LNCaP clone FGC (cell line): Measurements from ENCODE around the gene RASA2.

Experiments used
- DNase-seq: peaks from one replicate; pipeline ENCODE4 v3.0.0-alpha.2; 2011; ENCODE audit warnings: low read depth
- H3K4me3 ChIP-seq: 2 replicates; pipeline ENCODE4 v1.5.1; 2011; ENCODE audit warnings: mild to moderate bottlenecking, low read depth, low read length, control low read depth
- CTCF ChIP-seq: IDR thresholded peaks from 2 replicates; pipeline ENCODE4 v1.5.1; 2012; ENCODE audit warnings: mild to moderate bottlenecking; ENCODE audit not compliant: control insufficient read depth, insufficient read depth; ENCODE audit errors: extremely low read depth

The RASA2 gene

GRCh38 chr3:141564241-141564640 lies 77.4 kb downstream of the RASA2 start:
- H3K4me3 ChIP-seq = no peak overlapping the region
- no peak for TF ChIP-seq CTCF
- no peak for DNase-seq

DNA sequence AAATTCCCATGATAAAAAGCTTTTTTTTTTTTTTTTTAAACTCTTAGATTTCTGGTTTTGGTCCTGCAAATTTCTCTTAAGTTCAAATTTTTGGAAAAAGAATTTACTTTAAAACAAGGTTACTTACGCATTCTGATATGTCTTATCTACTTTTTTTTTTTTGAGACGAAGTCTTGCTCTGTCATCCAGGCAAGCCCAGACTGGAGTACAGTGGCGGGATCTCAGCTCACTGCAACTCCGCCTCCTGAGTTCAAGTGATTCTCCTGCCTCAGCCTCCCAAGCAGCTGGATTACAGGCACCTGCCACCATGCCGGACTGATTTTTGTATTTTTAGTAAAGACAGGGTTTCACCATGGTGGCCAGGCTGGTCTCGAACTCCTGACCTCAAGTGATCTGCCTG lies 83.2 kb downstream of the RASA2 start:
- no peak for DNase-seq
- H3K4me3 ChIP-seq = no peak overlapping the region
- TF ChIP-seq CTCF = no peak

DNA sequence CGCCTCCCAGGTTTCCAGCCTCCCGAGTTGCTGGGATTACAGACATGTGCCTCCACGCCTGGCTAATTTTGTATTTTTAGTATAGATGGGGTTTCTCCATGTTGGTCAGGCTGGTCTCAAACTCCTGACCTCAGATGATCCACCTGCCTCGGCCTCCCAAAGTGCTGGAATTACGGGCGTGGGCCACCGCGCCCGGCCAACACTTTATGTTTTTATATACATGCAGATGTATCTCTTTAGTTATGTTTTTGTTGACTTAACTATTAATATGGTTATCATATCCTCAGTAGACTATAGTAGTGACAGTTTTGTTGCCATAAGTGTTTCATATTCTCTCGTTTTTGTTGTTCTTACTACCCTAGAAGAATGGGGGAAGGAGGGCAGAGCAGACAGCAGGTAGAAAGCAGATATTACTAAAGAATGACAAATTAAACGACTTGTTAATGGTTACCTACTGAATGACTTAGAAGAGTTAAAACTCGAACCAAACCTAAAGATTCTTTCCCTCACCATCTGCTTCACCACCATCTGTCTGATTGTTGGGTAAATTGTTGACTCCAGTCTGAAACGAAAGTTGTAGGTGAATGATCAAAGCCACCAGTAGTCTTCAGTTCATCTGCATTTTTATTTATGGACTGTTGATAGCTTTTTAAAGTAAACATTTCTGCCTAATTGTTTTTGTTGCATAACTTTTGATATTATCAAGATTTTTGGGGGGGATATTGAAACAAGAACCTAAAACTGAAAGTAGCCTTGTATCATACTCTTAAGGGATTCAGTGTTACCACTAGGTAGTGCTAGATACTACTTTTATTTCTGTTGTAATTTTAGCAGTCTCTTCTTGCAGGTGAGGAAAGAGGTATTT lies 89.3 kb downstream of the RASA2 start:
- no peak for DNase-seq

GRCh38 chr3:141576744-141577052 lies 89.9 kb downstream of the RASA2 start:
- no peak overlapping the region for H3K4me3 ChIP-seq
- no peak for TF ChIP-seq CTCF
- DNase-seq = no peak

More for the DNA sequence above, 89.3 kb downstream of the RASA2 start:
- no peak overlapping the region for H3K4me3 ChIP-seq
- TF ChIP-seq CTCF = peak; percentile 67

GRCh38 chr3:141578202-141578973 lies 91.6 kb downstream of the RASA2 start:
- no peak for DNase-seq
- no peak overlapping the region for H3K4me3 ChIP-seq
- TF ChIP-seq CTCF = no peak

DNA sequence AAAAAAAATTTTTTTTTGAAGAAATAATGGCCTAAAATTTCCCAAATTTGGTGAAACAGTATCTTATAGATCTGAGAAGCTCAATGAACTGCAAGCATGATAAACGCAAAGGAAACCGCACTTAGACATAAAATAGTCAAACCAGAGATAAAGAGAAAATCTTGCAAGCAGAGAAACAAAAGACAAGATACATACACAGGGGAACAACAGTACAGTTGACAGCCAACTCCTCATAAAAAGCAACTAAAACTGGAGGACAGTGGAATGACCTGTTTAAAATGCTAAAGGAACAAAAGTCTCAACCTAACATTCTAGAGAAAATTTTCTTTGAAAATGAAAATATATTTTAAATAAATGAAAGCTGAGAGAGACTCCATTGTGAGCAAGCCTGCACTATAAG lies 107.5 kb downstream of the RASA2 start:
- DNase-seq = no peak
- no peak for TF ChIP-seq CTCF

More for the DNA sequence above, 107.5 kb downstream of the RASA2 start:
- no peak overlapping the region for H3K4me3 ChIP-seq
